Renal cortex interstitium (tissue), 11 donors: ENCODE results near the gene PPIC. TPM values are rescaled to one million over a fixed set of nuclear protein-coding genes. Genes with fewer than 3 reads are reported as not detected.
"Not testable (repeated sequence)": the region's sequence is repeated elsewhere in the genome, so short reads cannot be mapped to it uniquely, and the experiment has no call there.

Experiments used
- DNase-seq, 11 donors: peaks; one replicate each; pipeline ENCODE4 v3.0.0-alpha.2; 2013; ENCODE audit warnings: low read depth in 9 of 11, low spot score in 4 of 11; ENCODE audit errors: extremely low read depth in 1 of 11
- polyA plus RNA-seq, 3 donors: library from polyadenylated mRNA; unstranded; fragments of 120-200 nt; gene quantifications; one replicate each; pipeline ENCODE4 v1.2.1, GENCODE V29; 2013; ENCODE audit not compliant: insufficient read length in 3 of 3

Gene PPIC
- polyA plus RNA-seq, 3 donors = 32.6 to 37.5 (median 35.3) TPM

DNA sequence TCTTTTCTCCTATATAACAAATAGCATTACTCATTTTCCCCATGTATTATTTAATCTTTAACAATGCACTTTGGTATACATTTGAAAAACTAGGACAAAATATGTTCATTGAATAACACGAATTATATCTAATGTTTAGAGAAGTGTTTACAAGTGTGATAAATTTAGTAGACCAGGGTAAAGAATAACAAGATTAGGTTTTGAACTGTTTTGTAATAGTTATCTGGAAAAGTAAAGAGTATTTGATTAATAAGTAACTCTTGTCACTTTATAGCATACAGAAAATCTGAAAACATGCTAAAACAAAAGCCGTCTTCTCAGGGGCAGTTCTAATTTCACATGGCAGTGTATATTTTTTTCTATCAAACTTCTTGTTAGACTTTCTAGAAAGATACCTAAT is 58.5 kb downstream of the PPIC start:
- DNase-seq = no peak

DNA sequence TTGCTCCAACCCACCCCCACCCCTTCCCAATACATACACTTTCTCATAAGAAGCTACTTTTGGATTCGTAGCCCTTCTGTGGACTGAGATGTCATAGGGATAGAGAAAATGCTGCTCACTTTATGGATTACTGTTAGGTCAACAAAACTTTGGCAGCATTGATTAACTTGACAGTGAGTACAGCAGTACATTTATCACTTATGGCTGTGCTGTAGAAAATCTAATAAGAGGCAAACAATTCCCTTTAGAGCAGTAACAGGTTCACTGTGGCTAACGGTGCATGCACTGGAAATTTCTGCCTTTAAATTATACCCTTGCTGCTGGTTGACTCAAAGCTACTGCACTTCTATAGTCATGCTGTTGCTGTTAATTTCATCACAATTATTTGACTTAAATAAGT is 59.2 kb downstream of the PPIC start:
- DNase-seq = no peak

DNA sequence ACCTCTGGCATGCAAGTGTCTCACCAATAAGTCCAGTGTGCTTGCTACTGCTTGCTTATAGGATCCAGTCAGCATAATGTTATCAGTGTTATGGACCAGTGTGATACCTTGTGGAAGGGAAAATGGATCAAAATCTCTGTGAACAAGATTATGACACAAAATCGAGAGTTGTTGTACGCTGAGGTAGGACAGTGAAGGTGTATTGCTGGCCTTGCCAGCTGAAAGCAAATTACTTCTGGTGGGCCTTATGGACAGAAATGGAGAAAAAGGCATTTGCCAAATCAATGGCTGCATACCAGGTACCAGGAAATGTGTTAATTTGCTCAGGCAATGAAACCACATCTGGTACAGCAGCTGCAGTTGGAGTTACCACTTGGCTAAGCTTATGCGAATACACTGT is 62.3 kb downstream of the PPIC start:
- DNase-seq = not testable (repeated sequence)

GRCh38 chr5:122973759-122974158 is 62.8 kb downstream of the PPIC start:
- DNase-seq = not testable (repeated sequence)

Other genes starting within 250 kb of the PPIC start
- 10 to 100 TPM; 20.3 to 26.0 (median 25.5) TPM for gene SNX24, start 191.1 kb downstream of the PPIC start, polyA plus RNA-seq
- 1 to 10 TPM in 2 of 3 donors, under 1 TPM in 1; 0.84 to 1.4 (median 1.3) TPM for gene PRDM6, start 52.5 kb upstream of the PPIC start, polyA plus RNA-seq